Breast epithelium (tissue), 4 donors: ENCODE measurements around the gene TNFAIP8L1. TPM values are rescaled to one million over a fixed set of nuclear protein-coding genes. Genes with fewer than 3 reads are reported as not detected.

ENCODE experiments used
- DNase-seq, 2 donors: peaks; one replicate each; pipeline ENCODE4 v3.0.0-alpha.2; 2019; ENCODE audit warnings: low spot score in 2 of 2
- H3K27ac ChIP-seq, 2 donors: fragments of 200-600 bp; sonication (generic) in 1 of 2; one replicate each; pipeline ENCODE4 v1.5.1; 2016 to 2019; ENCODE audit warnings: mild to moderate bottlenecking in 1 of 2
- H3K27me3 ChIP-seq, 2 donors: fragments of 200-600 bp; sonication (generic) in 1 of 2; one replicate each; pipeline versions ENCODE4 v1.5.1 to v1.6.0; 2017 to 2019; ENCODE audit warnings: control low read depth in 1 of 2, mild to moderate bottlenecking in 1 of 2
- H3K36me3 ChIP-seq: fragments of 200-600 bp; one replicate; pipeline ENCODE4 v1.5.1; 2019
- H3K4me1 ChIP-seq, 2 donors: fragments of 200-600 bp; sonication (generic); one replicate each; pipeline ENCODE4 v1.5.1; 2016 to 2019; ENCODE audit warnings: control low read depth in 1 of 2
- H3K4me3 ChIP-seq, 3 donors: fragments of 200-600 bp; sonication (generic); 1 replicate in 2 of 3; 2 replicates in 1 of 3; pipeline ENCODE4 v1.5.1; 2016 to 2019; ENCODE audit warnings: mild to moderate bottlenecking in 3 of 3, moderate library complexity in 2 of 3
- H3K9me3 ChIP-seq, 2 donors: fragments of 200-600 bp; sonication (generic) in 1 of 2; one replicate each; pipeline ENCODE4 v1.5.1; 2016 to 2019; ENCODE audit warnings: control low read depth in 1 of 2
- CTCF ChIP-seq, 3 donors: fragments of 450-650 bp; IDR thresholded peaks; one replicate each; pipeline ENCODE4 v1.5.1; 2016 to 2017; ENCODE audit warnings: antibody characterized with exemption in 3 of 3, mild to moderate bottlenecking in 3 of 3, moderate library complexity in 3 of 3
- POLR2A ChIP-seq: fragments of 450-650 bp; IDR thresholded peaks from one replicate; pipeline ENCODE4 v1.6.1; 2016; ENCODE audit warnings: antibody characterized with exemption, mild to moderate bottlenecking, moderate library complexity
- POLR2AphosphoS5 ChIP-seq, 3 donors: sonication (generic); formaldehyde crosslinking; IDR thresholded peaks; one replicate each; pipeline ENCODE4 v1.6.1; 2017; ENCODE audit warnings: antibody characterized with exemption in 3 of 3
- intact Hi-C: fragments of 100-400 bp; cut with DNase I; formaldehyde crosslinking; loops from one replicate; pipeline ENCODE4 v1.15.1; 2023; ENCODE audit warnings: low total_unique reads
- total RNA-seq, 3 donors: library from RNA; depleted of rRNA; stranded (reverse); fragments of >200 nt; gene quantifications; one replicate each; pipeline ENCODE4 v1.1.0, GENCODE V29; 2016

TNFAIP8L1 gene
- total RNA-seq, 3 donors from 2014 or later = 1.6 to 3.6 (median 2.9) TPM

DNA sequence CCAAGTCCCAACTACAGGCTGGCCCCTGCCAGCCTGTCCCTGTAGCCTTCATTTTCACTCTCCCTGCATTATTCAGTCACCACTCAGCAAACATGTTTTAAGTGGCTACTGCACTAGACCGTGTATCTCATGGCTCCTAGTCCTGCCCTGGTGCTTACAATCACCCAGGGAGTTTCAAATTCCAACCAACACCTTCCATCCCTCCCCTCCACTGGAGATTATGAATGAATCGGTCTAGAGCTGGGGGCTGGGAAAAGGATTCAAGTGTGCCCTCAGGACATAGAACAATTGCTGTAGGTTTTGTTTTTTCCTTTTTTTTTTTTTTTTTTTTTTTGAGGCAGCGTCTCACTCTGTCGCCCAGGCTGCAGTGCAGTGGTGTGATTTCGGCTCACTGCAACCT lies 15.0 kb upstream of the TNFAIP8L1 start:
- TF ChIP-seq POLR2A (no peak), CTCF (IDR thresholded peaks at IDR 0.05) (no peak), POLR2AphosphoS5 (IDR thresholded peaks at IDR 0.05) (no peak)
- no peaks in the 10 kb centered on the region for H3K9me3 ChIP-seq
- peaks cover 0 to 20% of the 10 kb centered on the region in 2 donors for H3K27me3 ChIP-seq
- H3K4me1 ChIP-seq = no peaks in the 10 kb centered on the region
- intact Hi-C loops = no loop called here
- no peak overlapping the region for H3K27ac ChIP-seq
- no peak for DNase-seq
- no peak overlapping the region for H3K4me3 ChIP-seq
- H3K36me3 ChIP-seq = no peaks in the 10 kb centered on the region

GRCh38 chr19:4624733-4625362 lies 14.5 kb upstream of the TNFAIP8L1 start:
- Histone ChIP-seq H3K36me3 (no peaks in the 10 kb centered on the region), H3K27me3 (peaks cover 0 to 15% of the 10 kb centered on the region in 2 donors), H3K4me1 (no peaks in the 10 kb centered on the region), H3K9me3 (no peaks in the 10 kb centered on the region), H3K27ac (no peak overlapping the region), H3K4me3 (no peak overlapping the region)
- intact Hi-C loops = no loop called here
- TF ChIP-seq POLR2AphosphoS5 (IDR thresholded peaks at IDR 0.05) (no peak), POLR2A (no peak), CTCF (IDR thresholded peaks at IDR 0.05) (no peak)
- no peak for DNase-seq

- H3K27ac ChIP-seq = no peak overlapping the region
- intact Hi-C loops = no loop called here
- TF ChIP-seq POLR2AphosphoS5 (IDR thresholded peaks at IDR 0.05) (no peak), CTCF (IDR thresholded peaks at IDR 0.05) (peak in 2 of 3 donors; percentile 47 to 53)
- H3K36me3 ChIP-seq = no peaks in the 10 kb centered on the region
- no peak for DNase-seq
- no peaks in the 10 kb centered on the region for H3K4me1 ChIP-seq
- H3K9me3 ChIP-seq = no peaks in the 10 kb centered on the region
- no peak overlapping the region for H3K4me3 ChIP-seq
- no peaks in the 10 kb centered on the region for H3K27me3 ChIP-seq
Observed at GRCh38 chr19:4633140-4633967, 6.0 kb upstream of the TNFAIP8L1 start.

- peak overlapping the region; percentile 39 to 72 (median 57) for H3K4me3 ChIP-seq
- no peak for TF ChIP-seq POLR2AphosphoS5 (IDR thresholded peaks at IDR 0.05)
- no peak for TF ChIP-seq CTCF (IDR thresholded peaks at IDR 0.05)
- no peak for TF ChIP-seq POLR2A
- H3K27me3 ChIP-seq = no peaks in the 10 kb centered on the region
- no peak overlapping the region for H3K27ac ChIP-seq
- no peaks in the 10 kb centered on the region for H3K9me3 ChIP-seq
- DNase-seq = no peak
- H3K4me1 ChIP-seq = no peaks in the 10 kb centered on the region
- intact Hi-C loops = no loop called here
- H3K36me3 ChIP-seq = no peaks in the 10 kb centered on the region
Observed at GRCh38 chr19:4635754-4636116, 3.6 kb upstream of the TNFAIP8L1 start.

- peak; percentile 21 to 67 for DNase-seq
- no peaks in the 10 kb centered on the region for H3K4me1 ChIP-seq
- intact Hi-C loops = no loop called here
Observed at GRCh38 chr19:4636151-4636717, 3.1 kb upstream of the TNFAIP8L1 start.

More at GRCh38 chr19:4636151-4636717, 3.1 kb upstream of the TNFAIP8L1 start:
- Histone ChIP-seq H3K36me3 (no peaks in the 10 kb centered on the region), H3K27me3 (no peaks in the 10 kb centered on the region), H3K9me3 (no peaks in the 10 kb centered on the region), H3K4me3 (peak overlapping the region; percentile 39 to 72 (median 57)), H3K27ac (no peak overlapping the region)
- TF ChIP-seq POLR2AphosphoS5 (IDR thresholded peaks at IDR 0.05) (no peak), POLR2A (no peak), CTCF (IDR thresholded peaks at IDR 0.05) (peak; percentile 74 to 84 (median 78))
